ENCODE data around the gene CCDC28B.

DNA sequence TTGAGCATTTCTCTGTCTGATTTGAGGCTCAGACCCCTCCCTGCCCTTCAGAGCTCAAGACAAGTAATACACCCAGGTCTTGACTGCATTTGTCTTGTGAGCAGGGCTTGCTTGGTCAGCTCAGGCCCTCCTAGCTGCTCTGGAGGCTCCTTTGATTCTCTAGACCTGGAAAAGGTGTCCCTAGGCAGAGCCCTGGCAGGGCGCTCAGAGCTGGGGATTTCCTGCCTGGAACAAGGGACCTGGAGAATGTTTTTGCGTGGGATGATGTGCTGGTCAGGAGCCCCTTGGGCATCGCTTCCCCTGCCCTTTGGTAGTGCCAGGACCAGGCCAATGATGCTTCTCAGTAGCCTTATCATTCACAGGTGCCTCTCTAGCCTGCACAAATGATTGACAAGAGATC lies 4.9 kb upstream of the CCDC28B start:
- no peak for TF ChIP-seq CTCF (conservative IDR thresholded peaks at IDR 0.05 in 1 of 2, IDR thresholded peaks at IDR 0.05 in 1 of 2; ENCODE audit: low read depth in 1 of 2, low read length in 2 of 2)
- no peak for TF ChIP-seq EZH2 (IDR thresholded peaks at IDR 0.05; ENCODE audit: low read length, missing control alignments)
